Ectodermal cell (in vitro differentiated cells): Measurements from ENCODE around the gene GCNT1.
"Not testable (repeated sequence)": the region's sequence is repeated elsewhere in the genome, so short reads cannot be mapped to it uniquely, and the experiment has no call there.

Source experiments
- H3K27ac ChIP-seq: 2 replicates; pipeline ENCODE4 v1.7.0; 2013; ENCODE audit warnings: mild to moderate bottlenecking, low read depth, low read length; ENCODE audit not compliant: insufficient read depth, poor library complexity, severe bottlenecking
- H3K27me3 ChIP-seq: 2 replicates; pipeline ENCODE4 v1.7.0; 2013; ENCODE audit warnings: mild to moderate bottlenecking, low read length; ENCODE audit not compliant: insufficient read depth, control insufficient read depth, poor library complexity, severe bottlenecking
- H3K36me3 ChIP-seq: one replicate; pipeline ENCODE4 v1.7.0; 2013; ENCODE audit warnings: low read length; ENCODE audit not compliant: control insufficient read depth, insufficient read depth
- H3K4me1 ChIP-seq: one replicate; pipeline ENCODE4 v1.7.0; 2013; ENCODE audit warnings: low read length; ENCODE audit not compliant: control insufficient read depth, insufficient read depth
- H3K4me3 ChIP-seq: 2 replicates; pipeline ENCODE4 v1.7.0; 2013; ENCODE audit warnings: low read depth, low read length, control low read depth; ENCODE audit not compliant: insufficient read depth
- H3K9me3 ChIP-seq: 2 replicates; pipeline ENCODE4 v1.7.0; 2013; ENCODE audit warnings: mild to moderate bottlenecking, low read length, moderate library complexity; ENCODE audit not compliant: control insufficient read depth
- WGBS, 2 experiments: methylation state at CpG; one replicate each; pipeline ENCODE4 v1.1.7; 2013; ENCODE audit warnings: missing lambda C conversion rate in 2 of 2; 5-methylcytosine and 5-hydroxymethylcytosine counted together

Gene GCNT1

DNA sequence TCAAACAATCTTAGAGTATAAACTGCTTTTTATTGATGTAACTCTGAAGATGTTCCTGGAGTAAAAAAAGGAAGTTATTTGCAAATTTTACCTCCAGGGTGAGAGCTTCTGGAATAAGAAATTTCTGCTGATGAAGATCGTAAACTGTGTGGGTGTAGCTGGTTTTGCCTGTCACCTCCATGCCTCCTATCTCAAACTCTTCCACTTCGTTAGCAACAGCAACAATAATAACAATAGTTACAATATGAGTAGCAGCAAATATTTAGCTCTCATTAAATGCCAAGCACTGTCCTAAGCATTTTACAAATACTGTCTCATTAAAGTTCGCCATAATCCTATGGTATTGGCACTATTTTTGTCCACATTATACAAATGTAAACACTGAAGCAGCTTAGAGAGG is 57.9 kb downstream of the GCNT1 start:
- Histone ChIP-seq H3K4me3 (no peak overlapping the region), H3K9me3 (no peaks in the 10 kb centered on the region), H3K36me3 (no peaks in the 10 kb centered on the region), H3K27me3 (no peaks in the 10 kb centered on the region), H3K4me1 (no peaks in the 10 kb centered on the region), H3K27ac (no peak overlapping the region)
- WGBS, 2 experiments, result 89 to 93% methylated on average over 3 of the region's 3 CpGs

- H3K27ac ChIP-seq, result no peak overlapping the region
- no peaks in the 10 kb centered on the region for H3K27me3 ChIP-seq
- no peaks in the 10 kb centered on the region for H3K4me1 ChIP-seq
- no peak overlapping the region for H3K4me3 ChIP-seq
- no peaks in the 10 kb centered on the region for H3K36me3 ChIP-seq
- 90 to 92% methylated on average over 8 of the region's 8 CpGs for WGBS, 2 experiments
- no peaks in the 10 kb centered on the region for H3K9me3 ChIP-seq
Observed at GRCh38 chr9:76519075-76519835, 60.3 kb downstream of the GCNT1 start.

- 89 to 91% methylated on average over 6 of the region's 6 CpGs for WGBS, 2 experiments
Observed at GRCh38 chr9:76521244-76521681, 62.3 kb downstream of the GCNT1 start.

DNA sequence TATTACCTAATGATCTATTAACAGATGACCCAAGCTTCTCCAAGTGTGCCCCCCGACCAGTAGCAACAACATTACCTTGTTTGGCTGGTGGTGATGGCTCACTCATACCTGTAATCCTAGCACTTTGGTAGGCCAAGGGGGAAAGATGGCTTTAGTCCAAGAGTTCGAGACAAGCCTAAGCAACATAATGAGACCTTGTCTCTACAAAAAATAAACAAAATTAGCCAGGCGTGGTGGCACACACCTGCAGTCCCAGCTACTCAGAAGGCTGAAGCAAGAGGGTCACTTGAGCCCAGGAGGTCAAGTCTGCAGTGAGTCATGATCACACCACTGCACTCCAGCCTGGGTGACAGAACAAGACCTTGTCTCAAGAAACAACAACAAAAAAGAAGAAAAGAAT is 62.9 kb downstream of the GCNT1 start:
- Histone ChIP-seq H3K27ac (no peak overlapping the region), H3K27me3 (no peaks in the 10 kb centered on the region), H3K4me3 (no peak overlapping the region), H3K9me3 (no peaks in the 10 kb centered on the region), H3K4me1 (no peaks in the 10 kb centered on the region), H3K36me3 (no peaks in the 10 kb centered on the region)
- WGBS, 2 experiments, result 92 to 95% methylated on average over 3 of the region's 3 CpGs

More at GRCh38 chr9:76521244-76521681, 62.3 kb downstream of the GCNT1 start:
- Histone ChIP-seq H3K4me1 (no peaks in the 10 kb centered on the region), H3K27me3 (no peaks in the 10 kb centered on the region), H3K4me3 (no peak overlapping the region), H3K36me3 (no peaks in the 10 kb centered on the region), H3K9me3 (no peaks in the 10 kb centered on the region), H3K27ac (no peak overlapping the region)

DNA sequence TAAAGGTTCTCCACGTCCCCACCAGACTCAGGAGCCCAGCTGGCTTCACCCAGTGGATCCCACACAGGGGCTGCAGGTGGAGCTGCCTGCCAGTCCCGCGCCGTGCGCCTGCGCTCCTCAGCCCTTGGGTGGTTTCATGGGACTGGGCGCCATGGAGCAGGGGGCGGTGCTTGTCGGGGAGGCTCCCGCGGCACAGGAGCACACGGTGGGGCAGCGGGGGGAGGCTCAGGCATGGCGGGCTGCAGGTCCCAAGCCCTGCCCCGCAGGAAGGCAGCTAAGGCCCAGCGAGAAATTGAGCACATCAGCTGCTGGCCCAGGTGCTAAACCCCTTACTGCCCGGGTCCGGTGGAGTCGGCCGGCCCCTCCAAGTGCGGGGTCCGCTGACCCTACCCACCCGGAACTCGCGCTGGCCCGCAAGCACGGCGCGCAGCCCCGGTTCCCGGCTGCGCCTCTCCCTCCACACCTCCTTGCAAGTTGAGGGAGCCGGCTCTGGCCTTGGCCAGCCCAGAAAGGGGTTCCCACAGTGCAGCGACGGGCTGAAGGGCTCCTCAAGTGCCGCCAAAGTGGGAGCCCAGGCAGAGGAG is 64.7 kb downstream of the GCNT1 start:
- 93 to 95% methylated on average over 36 of the region's 36 CpGs for WGBS, 2 experiments
- H3K36me3 ChIP-seq, H3K27me3 ChIP-seq, H3K4me3 ChIP-seq, H3K9me3 ChIP-seq, H3K4me1 ChIP-seq, H3K27ac ChIP-seq: not testable (repeated sequence)

DNA sequence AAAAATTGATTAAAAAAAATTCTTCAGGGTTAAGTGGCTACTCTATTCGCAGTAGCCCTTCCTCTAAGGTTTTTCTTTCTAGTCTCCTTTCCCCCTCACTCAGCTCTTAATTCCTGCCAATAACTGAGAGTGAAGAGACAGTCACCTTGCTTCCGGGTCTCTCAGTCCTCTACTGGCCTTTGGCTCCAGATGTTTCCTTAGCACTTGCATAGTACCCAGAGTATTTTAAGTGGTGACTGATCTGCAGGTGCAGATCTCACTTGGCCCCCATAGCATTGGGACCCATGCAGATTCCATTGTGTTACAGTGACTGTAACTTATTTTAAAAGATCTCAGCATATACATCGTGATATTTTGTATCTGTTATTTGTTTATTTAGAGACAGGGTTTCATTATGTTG is 66.2 kb downstream of the GCNT1 start:
- Histone ChIP-seq H3K27me3 (no peaks in the 10 kb centered on the region), H3K27ac (no peak overlapping the region), H3K4me1 (no peaks in the 10 kb centered on the region), H3K4me3 (no peak overlapping the region), H3K36me3 (no peaks in the 10 kb centered on the region), H3K9me3 (no peaks in the 10 kb centered on the region)
- 90 to 97% methylated on average over 3 of the region's 3 CpGs for WGBS, 2 experiments

GRCh38 chr9:76526026-76526425 is 67.0 kb downstream of the GCNT1 start:
- H3K27ac ChIP-seq, result no peak overlapping the region
- no peaks in the 10 kb centered on the region for H3K36me3 ChIP-seq
- no peak overlapping the region for H3K4me3 ChIP-seq
- no peaks in the 10 kb centered on the region for H3K9me3 ChIP-seq
- H3K27me3 ChIP-seq, result no peaks in the 10 kb centered on the region
- 70 to 81% methylated on average over 1 of the region's 1 CpG for WGBS, 2 experiments
- no peaks in the 10 kb centered on the region for H3K4me1 ChIP-seq

- WGBS, 2 experiments, result 93 to 97% methylated on average over 7 of the region's 7 CpGs
- Histone ChIP-seq H3K36me3 (no peaks in the 10 kb centered on the region), H3K27me3 (no peaks in the 10 kb centered on the region), H3K27ac (no peak overlapping the region), H3K9me3 (no peaks in the 10 kb centered on the region), H3K4me3 (no peak overlapping the region), H3K4me1 (no peaks in the 10 kb centered on the region)
Observed at GRCh38 chr9:76528056-76528455, 69.1 kb downstream of the GCNT1 start.

GRCh38 chr9:76528642-76529190 is 69.7 kb downstream of the GCNT1 start:
- WGBS, 2 experiments, result 95 to 96% methylated on average over 19 of the region's 20 CpGs
- Histone ChIP-seq H3K4me3 (no peak overlapping the region), H3K27me3 (no peaks in the 10 kb centered on the region), H3K27ac (no peak overlapping the region), H3K36me3 (no peaks in the 10 kb centered on the region), H3K9me3 (no peaks in the 10 kb centered on the region), H3K4me1 (no peaks in the 10 kb centered on the region)

- Histone ChIP-seq H3K27ac (no peak overlapping the region), H3K4me3 (no peak overlapping the region), H3K36me3 (no peaks in the 10 kb centered on the region), H3K9me3 (no peaks in the 10 kb centered on the region), H3K4me1 (no peaks in the 10 kb centered on the region), H3K27me3 (no peaks in the 10 kb centered on the region)
- WGBS, 2 experiments, result 91 to 95% methylated on average over 5 of the region's 5 CpGs
Observed at GRCh38 chr9:76529653-76530052, 70.7 kb downstream of the GCNT1 start.
